Measurements from ENCODE around the gene AKT3.

DNA sequence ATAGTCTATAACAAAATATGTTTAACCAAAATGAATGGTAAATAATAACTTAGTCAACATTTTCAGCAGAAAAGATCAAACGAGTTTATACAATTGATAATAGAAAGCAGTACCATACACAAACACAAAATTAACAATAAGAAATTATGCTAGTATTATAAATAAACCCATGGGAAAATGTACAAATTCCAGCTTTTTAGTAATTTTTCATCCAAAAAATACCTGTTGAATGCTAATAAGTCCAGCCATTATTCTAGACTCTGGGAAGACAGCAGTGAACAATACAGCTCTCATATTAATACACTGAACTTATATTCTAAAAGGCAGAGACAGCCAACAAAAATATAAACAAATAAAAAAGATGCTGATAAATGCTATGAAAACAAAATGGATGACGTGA, 66.3 kb downstream of the AKT3 start:
- no peak for TF ChIP-seq CTCF (IDR thresholded peaks at IDR 0.05; ENCODE audit: poor library complexity)
- TF ChIP-seq EZH2 (IDR thresholded peaks at IDR 0.05; ENCODE audit: borderline replicate concordance): no peak
- no peak for TF ChIP-seq EZH2phosphoT487 (IDR thresholded peaks at IDR 0.05; ENCODE audit: low read depth, severe bottlenecking, unreplicated experiment)
